ENCODE measurements around the gene SLC6A3.
"Not testable (repeated sequence)": the region's sequence is repeated elsewhere in the genome, so short reads cannot be mapped to it uniquely, and the experiment has no call there.

Gene SLC6A3

GRCh38 chr5:1362242-1363015 lies 82.8 kb downstream of the SLC6A3 start:
- no peak for DNase-seq

GRCh38 chr5:1360861-1361260 lies 84.4 kb downstream of the SLC6A3 start:
- DNase-seq = no peak

- DNase-seq = not testable (repeated sequence)
Observed at GRCh38 chr5:1360367-1360766, 84.9 kb downstream of the SLC6A3 start.

- DNase-seq = no peak
Observed at GRCh38 chr5:1359713-1360112, 85.5 kb downstream of the SLC6A3 start.

GRCh38 chr5:1359031-1359645 lies 86.1 kb downstream of the SLC6A3 start:
- DNase-seq = no peak

GRCh38 chr5:1358726-1359025 lies 86.6 kb downstream of the SLC6A3 start:
- DNase-seq = no peak

GRCh38 chr5:1357946-1358725 lies 87.1 kb downstream of the SLC6A3 start:
- DNase-seq = no peak

GRCh38 chr5:1356873-1357787 lies 88.1 kb downstream of the SLC6A3 start:
- no peak for DNase-seq

- DNase-seq = no peak
Observed at GRCh38 chr5:1354576-1354975, 90.7 kb downstream of the SLC6A3 start.

- DNase-seq = no peak
Observed at GRCh38 chr5:1352231-1353219, 92.7 kb downstream of the SLC6A3 start.

- no peak for DNase-seq
Observed at GRCh38 chr5:1351156-1351555, 94.1 kb downstream of the SLC6A3 start.

GRCh38 chr5:1349246-1349645 lies 96.0 kb downstream of the SLC6A3 start:
- DNase-seq = no peak

GRCh38 chr5:1348986-1349245 lies 96.3 kb downstream of the SLC6A3 start:
- DNase-seq = no peak

- DNase-seq = no peak
Observed at GRCh38 chr5:1347571-1347970, 97.7 kb downstream of the SLC6A3 start.

GRCh38 chr5:1346627-1347440 lies 98.4 kb downstream of the SLC6A3 start:
- DNase-seq = no peak

- no peak for DNase-seq
Observed at GRCh38 chr5:1345876-1346626, 99.2 kb downstream of the SLC6A3 start.

GRCh38 chr5:1344975-1345838 lies 100.0 kb downstream of the SLC6A3 start, which contains the start of gene CLPTM1L:
Gene CLPTM1L (minus strand): TSS chr5:1345099. CDS start chr5:1344841, 258 bp downstream.
- peak; percentile 75 for DNase-seq

GRCh38 chr5:1343931-1344901 lies 101.0 kb downstream of the SLC6A3 start:
- no peak for DNase-seq

All from NK-92 treated with Interleukin-12 subunit alpha and Interleukin-12 subunit beta, amount 100 ng/mL, for 24 hours (cell line).